Fibroblast of lung (primary cell): ENCODE data around the gene EXOSC3. TPM values are rescaled to one million over a fixed set of nuclear protein-coding genes. Genes with fewer than 3 reads are reported as not detected.

Source experiments
- DNase-seq, 2 donors: peaks; one replicate each; pipeline versions ENCODE4 v3.0.0 to v3.0.0-alpha.2; 2010; ENCODE audit warnings: low read depth in 2 of 2
- H2AFZ ChIP-seq: 2 replicates; pipeline ENCODE4 v1.5.1; 2012; ENCODE audit warnings: low read length, control low read depth, inconsistent platforms
- H3K27ac ChIP-seq: 2 replicates; pipeline ENCODE4 v1.5.1; 2011; ENCODE audit warnings: low read length, control low read depth; ENCODE audit not compliant: insufficient read depth
- H3K27me3 ChIP-seq: 2 replicates; pipeline ENCODE4 v1.5.1; 2011; ENCODE audit warnings: mild to moderate bottlenecking, low read length; ENCODE audit not compliant: control insufficient read depth, insufficient read depth
- H3K36me3 ChIP-seq: 2 replicates; pipeline ENCODE4 v1.5.1; 2011; ENCODE audit warnings: low read length; ENCODE audit not compliant: control insufficient read depth, insufficient read depth
- H3K4me1 ChIP-seq: 2 replicates; pipeline ENCODE4 v1.5.1; 2011; ENCODE audit warnings: low read length; ENCODE audit not compliant: control insufficient read depth, insufficient read depth; ENCODE audit errors: extremely low read depth
- H3K4me2 ChIP-seq: 2 replicates; pipeline ENCODE4 v1.5.1; 2011; ENCODE audit warnings: low read length, control low read depth; ENCODE audit not compliant: insufficient read depth; ENCODE audit errors: extremely low read depth
- H3K4me3 ChIP-seq, 4 experiments: fragments of 200-600 bp in 1 of 4; sonication (generic) in 1 of 4; replicated peaks in 1 of 4; 2 replicates each; pipeline ENCODE4 v1.5.1; 2011 to 2016; ENCODE audit warnings: low read length in 4 of 4, low read depth in 3 of 4, mild to moderate bottlenecking in 3 of 4, control low read depth in 2 of 4, inconsistent platforms in 1 of 4, mixed read lengths in 1 of 4; ENCODE audit not compliant: insufficient read depth in 1 of 4; ENCODE audit errors: control extremely low read depth in 1 of 4
- H3K79me2 ChIP-seq: 2 replicates; pipeline ENCODE4 v1.5.1; 2012; ENCODE audit warnings: mild to moderate bottlenecking, low read length, inconsistent platforms; ENCODE audit not compliant: control insufficient read depth, insufficient read depth
- H3K9ac ChIP-seq: 2 replicates; pipeline ENCODE4 v1.5.1; 2011; ENCODE audit warnings: mild to moderate bottlenecking, low read length, control low read depth; ENCODE audit not compliant: insufficient read depth
- H3K9me3 ChIP-seq: 2 replicates; pipeline ENCODE4 v1.5.1; 2012; ENCODE audit warnings: low read depth, low read length; ENCODE audit not compliant: control insufficient read depth, insufficient read depth
- H4K20me1 ChIP-seq: 2 replicates; pipeline ENCODE4 v1.5.1; 2011; ENCODE audit warnings: low read length; ENCODE audit not compliant: control insufficient read depth, insufficient read depth; ENCODE audit errors: extremely low read depth
- CTCF ChIP-seq, 2 donors: IDR thresholded peaks in 1 of 2; conservative IDR thresholded peaks in 1 of 2; 1 replicate in 1 of 2; 2 replicates in 1 of 2; pipeline ENCODE4 v1.5.1; 2011 to 2012; ENCODE audit warnings: low read length in 2 of 2, control low read depth in 1 of 2, inconsistent platforms in 1 of 2, low read depth in 1 of 2, mild to moderate bottlenecking in 1 of 2
- EZH2 ChIP-seq: IDR thresholded peaks from 2 replicates; pipeline ENCODE4 v1.5.1; 2012; ENCODE audit warnings: low read length, control low read depth, mild to moderate bottlenecking; ENCODE audit errors: missing control alignments
- polyA plus RNA-seq, 2 donors: library from polyadenylated mRNA; depleted of rRNA in 1 of 2; stranded (reverse) in 1 of 2; unstranded in 1 of 2; fragments of >200 nt; gene quantifications; 2 replicates each; pipeline ENCODE4 v1.2.1, GENCODE V29; 2011 to 2012; ENCODE audit warnings: missing spikeins in 1 of 2
- total RNA-seq: library from RNA; depleted of rRNA; stranded (reverse); fragments of >200 nt; gene quantifications from 2 replicates; pipeline ENCODE4 v1.2.1, GENCODE V29; 2014

EXOSC3 gene
- total and polyA plus RNA-seq, 2 donors (not counting 1 experiment from before 2014, with no cell fraction given): 19.0 to 34.0 TPM

GRCh38 chr9:37749129-37749528 is 35.7 kb downstream of the EXOSC3 start:
- no peak for DNase-seq
- no peak overlapping the region for H3K4me2 ChIP-seq
- TF ChIP-seq EZH2 (no peak), CTCF (conservative IDR thresholded peaks at IDR 0.05 in 1 of 2, IDR thresholded peaks at IDR 0.05 in 1 of 2; ENCODE audit: low read depth in 1 of 2, low read length in 2 of 2) (no peak)
- H3K4me1 ChIP-seq: no peaks in the 10 kb centered on the region
- no peak overlapping the region for H3K9ac ChIP-seq
- peaks cover 1% of the 10 kb centered on the region for H3K79me2 ChIP-seq
- no peak overlapping the region for H3K4me3 ChIP-seq
- H2AFZ ChIP-seq: no peak overlapping the region
- H4K20me1 ChIP-seq: no peaks in the 10 kb centered on the region
- no peaks in the 10 kb centered on the region for H3K9me3 ChIP-seq
- H3K27ac ChIP-seq: no peak overlapping the region
- H3K27me3 ChIP-seq: peaks cover 2% of the 10 kb centered on the region
- no peaks in the 10 kb centered on the region for H3K36me3 ChIP-seq

GRCh38 chr9:37747271-37747753 is 37.6 kb downstream of the EXOSC3 start:
- H4K20me1 ChIP-seq: no peaks in the 10 kb centered on the region
- peaks cover 2% of the 10 kb centered on the region for H3K27me3 ChIP-seq
- no peaks in the 10 kb centered on the region for H3K9me3 ChIP-seq
- no peaks in the 10 kb centered on the region for H3K36me3 ChIP-seq
- no peak for TF ChIP-seq EZH2
- peak; percentile 98 for TF ChIP-seq CTCF (conservative IDR thresholded peaks at IDR 0.05 in 1 of 2, IDR thresholded peaks at IDR 0.05 in 1 of 2; ENCODE audit: low read depth in 1 of 2, low read length in 2 of 2)
- H3K4me2 ChIP-seq: no peak overlapping the region
- H2AFZ ChIP-seq: no peak overlapping the region
- peak; percentile 60 to 76 for DNase-seq
- H3K79me2 ChIP-seq: no peaks in the 10 kb centered on the region
- H3K9ac ChIP-seq: no peak overlapping the region
- H3K27ac ChIP-seq: no peak overlapping the region
- H3K4me1 ChIP-seq: no peaks in the 10 kb centered on the region
- no peak overlapping the region for H3K4me3 ChIP-seq

GRCh38 chr9:37746448-37747270 is 38.2 kb downstream of the EXOSC3 start:
- H3K79me2 ChIP-seq: no peaks in the 10 kb centered on the region
- H2AFZ ChIP-seq: no peak overlapping the region
- no peak overlapping the region for H3K27ac ChIP-seq
- no peak overlapping the region for H3K4me3 ChIP-seq
- TF ChIP-seq EZH2: no peak
- no peaks in the 10 kb centered on the region for H4K20me1 ChIP-seq
- no peaks in the 10 kb centered on the region for H3K9me3 ChIP-seq
- no peak overlapping the region for H3K9ac ChIP-seq
- no peaks in the 10 kb centered on the region for H3K4me1 ChIP-seq
- no peaks in the 10 kb centered on the region for H3K36me3 ChIP-seq
- peaks cover 2% of the 10 kb centered on the region for H3K27me3 ChIP-seq
- no peak overlapping the region for H3K4me2 ChIP-seq
- DNase-seq: peak; percentile 37 to 55
